NCI-H1436 treated with DMSO at 0.1 percent for 48 hours (cell line): Measurements from ENCODE around the gene MAP3K5.
"Not testable (repeated sequence)": the region's sequence is repeated elsewhere in the genome, so short reads cannot be mapped to it uniquely, and the experiment has no call there.

Source experiments
- DNase-seq: peaks from one replicate; lab custom pipeline; 2025; lab: John Stamatoyannopoulos, UW

MAP3K5 gene

DNA sequence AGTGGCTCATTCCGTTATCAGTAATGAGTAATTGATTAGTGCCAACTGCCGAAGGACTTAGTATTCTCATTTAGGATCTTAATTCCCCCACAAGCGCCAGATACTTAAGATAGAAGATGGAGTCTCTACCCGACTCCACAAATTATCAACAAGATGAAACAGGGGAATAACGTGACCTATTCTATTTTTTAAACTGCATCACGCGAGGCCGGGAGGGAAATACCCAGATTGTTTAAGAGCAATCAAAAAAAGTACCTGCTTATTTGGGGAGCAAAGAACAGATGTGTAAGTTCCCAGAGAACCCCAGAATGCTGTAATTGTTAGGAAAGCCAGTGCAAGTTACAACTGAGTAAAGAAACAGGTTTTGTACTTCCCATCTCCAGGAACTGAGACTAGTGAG lies 1.1 kb upstream of the MAP3K5 start:
- no peak for DNase-seq

DNA sequence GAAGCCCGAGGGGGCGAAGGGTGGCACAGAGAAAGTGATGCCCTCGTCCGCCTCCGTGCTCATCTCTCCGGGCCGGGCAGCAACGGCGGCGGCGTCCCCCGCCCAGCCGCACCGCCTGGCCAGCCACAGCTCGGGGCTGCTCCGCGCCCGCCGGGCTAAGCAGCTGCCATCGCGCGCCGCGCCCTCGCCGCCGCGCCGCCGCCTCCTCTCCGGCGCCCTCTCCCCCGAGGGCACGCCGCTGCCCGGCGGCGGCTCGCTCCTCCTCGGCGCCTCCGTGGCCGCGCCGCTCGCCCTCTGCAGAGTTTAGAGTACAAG lies 225 bp downstream of the MAP3K5 start:
- no peak for DNase-seq

DNA sequence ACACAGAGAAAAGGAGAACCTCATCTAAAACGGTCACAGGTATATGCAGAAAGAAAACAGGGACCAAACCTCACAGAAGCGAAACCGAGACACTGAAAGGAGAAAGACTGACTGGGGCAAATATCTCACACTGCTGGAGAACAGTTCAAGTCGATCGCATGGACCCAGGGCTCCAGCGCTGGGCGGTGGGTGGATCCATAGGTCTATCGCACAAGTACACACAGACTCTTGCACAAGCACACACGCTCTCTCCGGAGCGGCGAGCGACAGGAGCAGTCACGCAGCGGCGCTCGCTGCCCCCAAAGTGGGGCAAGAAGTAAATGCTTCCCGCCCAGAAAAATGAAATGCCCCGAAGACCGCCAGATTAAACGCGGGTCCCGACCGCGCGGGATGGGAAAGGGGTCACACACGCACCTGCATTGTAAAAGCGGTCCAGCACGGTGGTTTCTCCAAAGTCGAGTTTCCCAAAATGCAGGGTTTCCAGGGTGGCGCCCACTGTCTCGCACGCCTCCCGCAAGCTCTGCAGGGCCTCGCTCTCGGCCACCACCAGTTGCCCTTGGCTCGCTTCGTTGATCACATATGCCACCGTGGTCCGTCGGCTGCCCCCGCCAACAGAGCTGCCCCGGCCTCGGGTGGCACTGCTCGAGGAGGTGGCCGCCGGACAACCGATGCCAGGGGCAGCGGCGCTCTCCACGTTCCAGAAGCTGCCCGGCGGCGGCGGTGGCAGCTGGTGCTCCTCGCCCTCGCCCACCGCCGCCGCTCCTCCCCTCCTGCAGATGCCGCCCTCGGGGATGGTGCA lies 782 bp downstream of the MAP3K5 start:
- DNase-seq = no peak

GRCh38 chr6:136790411-136791295 lies 1.6 kb downstream of the MAP3K5 start:
- no peak for DNase-seq

DNA sequence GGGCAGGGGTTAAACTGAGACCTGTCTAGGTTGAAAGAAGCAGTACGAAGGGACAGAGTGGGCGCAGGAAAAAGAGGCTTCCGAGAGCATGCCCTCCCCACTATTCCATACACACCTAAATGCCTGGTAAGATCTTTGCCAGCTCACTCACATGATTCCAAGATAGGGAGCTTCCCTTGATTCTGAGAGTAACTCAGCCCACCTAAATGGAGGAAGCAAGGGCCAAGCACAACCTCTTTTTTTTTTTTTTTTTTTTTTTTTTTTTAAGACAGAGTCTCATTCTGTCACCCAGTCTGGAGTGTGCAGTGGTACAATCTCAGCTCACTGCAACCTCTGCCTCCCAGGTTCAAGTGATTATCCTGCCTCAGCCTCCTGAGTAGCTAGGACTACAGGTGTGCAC lies 2.8 kb downstream of the MAP3K5 start:
- DNase-seq = not testable (repeated sequence)

DNA sequence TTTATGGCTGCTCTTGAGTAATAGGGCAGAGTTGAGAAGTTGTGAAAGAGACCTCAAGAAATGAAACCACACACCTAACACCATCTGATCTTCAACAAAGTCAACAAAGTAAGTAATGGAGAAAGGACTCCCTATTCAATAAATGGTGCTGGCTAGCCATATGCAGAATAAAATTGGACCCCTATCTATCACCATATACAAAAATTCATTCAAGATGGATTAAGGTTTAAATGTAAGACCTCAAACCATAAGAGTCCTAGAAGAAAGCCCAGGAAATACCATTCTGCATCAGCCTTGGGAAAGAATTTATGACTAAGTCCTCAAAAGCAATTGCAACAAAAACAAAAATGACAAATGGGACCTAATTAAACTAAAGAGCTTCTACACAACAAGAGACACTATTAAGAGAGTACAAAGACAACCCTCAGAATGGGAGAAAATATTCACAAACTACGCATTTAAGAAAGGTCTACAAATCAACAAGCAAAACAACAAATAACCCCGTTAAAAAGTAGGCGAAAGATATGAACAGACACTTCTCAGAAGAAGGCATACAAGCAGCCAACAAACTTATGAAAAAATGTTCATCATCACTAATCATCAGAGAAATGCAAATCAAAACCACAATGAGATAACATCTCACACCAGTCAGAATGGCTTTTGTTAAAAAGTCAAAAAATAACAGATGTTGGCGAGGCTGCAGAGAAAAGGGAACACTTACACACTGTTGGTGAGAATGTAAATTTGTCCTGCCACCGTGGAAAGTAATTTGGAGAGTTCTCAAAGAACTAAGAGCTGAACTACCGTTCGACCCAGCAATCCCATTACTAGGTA lies 4.0 kb downstream of the MAP3K5 start:
- DNase-seq = no peak

DNA sequence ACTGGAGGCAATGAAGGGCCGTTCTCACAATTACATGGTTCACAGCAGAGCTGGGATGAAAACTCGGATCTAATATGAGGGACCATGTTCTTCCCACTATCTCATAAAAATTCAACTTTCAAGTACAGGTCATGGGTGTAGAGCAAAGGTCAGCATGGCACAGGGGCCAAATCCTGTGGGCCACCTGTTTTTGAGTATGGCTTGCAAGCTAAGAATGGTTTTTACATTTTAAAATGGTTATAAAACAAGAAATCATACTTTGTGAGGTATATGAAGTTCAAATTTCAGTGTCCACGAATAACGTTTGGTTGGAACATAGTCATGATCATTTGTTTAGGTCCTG lies 4.6 kb downstream of the MAP3K5 start:
- DNase-seq = no peak

- DNase-seq = no peak
Measured at GRCh38 chr6:136786658-136787057, 5.6 kb downstream of the MAP3K5 start.

- no peak for DNase-seq
Measured at GRCh38 chr6:136784910-136785746, 7.1 kb downstream of the MAP3K5 start.

DNA sequence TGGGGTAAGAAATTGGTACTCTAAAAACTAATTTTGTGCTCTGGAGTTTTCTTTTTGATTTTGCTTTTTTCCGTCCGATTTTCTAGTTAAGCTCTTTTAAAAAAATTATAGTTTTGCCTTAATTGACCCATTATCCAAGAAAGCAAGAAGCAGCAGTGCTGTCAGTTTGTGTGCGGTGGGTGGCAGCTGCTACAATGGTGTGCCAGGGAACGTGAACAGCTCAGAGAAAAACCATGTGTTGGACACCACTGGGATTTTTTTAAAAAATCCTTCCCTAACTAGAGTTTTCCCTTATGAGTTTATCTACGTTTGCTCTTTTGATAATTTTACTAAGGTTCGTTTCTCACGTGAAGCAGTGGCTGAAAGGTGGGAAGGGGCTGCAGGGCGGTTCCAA lies 8.0 kb downstream of the MAP3K5 start:
- no peak for DNase-seq

GRCh38 chr6:136783495-136784270 lies 8.6 kb downstream of the MAP3K5 start:
- no peak for DNase-seq

GRCh38 chr6:136783021-136783420 lies 9.3 kb downstream of the MAP3K5 start:
- no peak for DNase-seq

DNA sequence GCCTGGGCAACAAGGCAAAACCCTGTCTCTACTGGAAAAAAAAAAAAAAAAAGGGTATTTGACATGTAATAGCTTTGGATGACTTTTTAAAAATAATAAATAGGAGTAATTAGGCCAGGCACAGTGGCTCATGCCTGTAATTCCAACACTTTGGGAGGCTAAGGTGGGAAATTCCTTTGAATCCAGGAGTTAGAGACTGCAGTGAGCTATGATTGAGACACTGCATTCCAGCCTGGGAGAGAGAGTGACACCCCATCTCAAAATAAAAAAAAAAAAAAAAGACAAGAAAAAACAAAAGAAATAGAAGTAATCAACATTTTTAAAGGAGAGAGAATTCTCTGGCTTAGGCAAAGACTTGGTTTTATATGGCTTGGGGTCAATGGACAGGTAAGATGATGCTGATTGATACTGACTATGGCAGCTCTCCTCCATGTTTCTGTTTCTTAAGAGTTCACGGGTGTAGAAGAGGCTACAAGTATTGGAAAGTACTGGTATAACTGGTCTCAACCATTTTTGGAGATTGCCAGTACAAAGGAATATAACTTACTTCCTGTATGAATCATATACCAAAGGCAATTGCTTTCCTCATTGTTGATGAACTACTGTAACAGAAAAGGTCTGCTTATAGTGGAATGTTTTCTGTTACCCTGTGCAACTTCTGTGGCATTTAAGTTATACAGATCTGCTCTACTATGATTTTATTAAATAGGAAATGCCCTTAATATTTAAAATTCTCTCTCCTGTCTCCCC lies 10.1 kb downstream of the MAP3K5 start:
- DNase-seq = no peak

DNA sequence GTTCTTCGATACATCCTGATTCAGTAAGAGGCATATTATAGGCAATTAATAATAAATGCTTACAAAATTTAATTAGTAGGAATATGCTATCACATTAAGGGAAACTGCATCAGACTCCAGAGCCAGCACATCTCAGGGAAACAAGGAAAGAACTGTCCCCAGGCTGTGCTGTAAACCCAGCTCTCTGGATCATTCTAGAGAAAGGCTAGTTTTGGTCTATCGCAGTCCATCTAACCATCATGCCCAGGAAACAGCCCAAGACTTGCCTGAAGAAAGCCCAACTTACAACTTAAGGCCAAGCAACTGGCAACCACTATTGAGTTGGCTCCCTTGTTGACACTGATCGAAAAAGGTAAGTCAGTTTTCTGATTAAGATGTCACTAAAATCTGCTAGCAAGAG lies 11.3 kb downstream of the MAP3K5 start:
- no peak for DNase-seq

DNA sequence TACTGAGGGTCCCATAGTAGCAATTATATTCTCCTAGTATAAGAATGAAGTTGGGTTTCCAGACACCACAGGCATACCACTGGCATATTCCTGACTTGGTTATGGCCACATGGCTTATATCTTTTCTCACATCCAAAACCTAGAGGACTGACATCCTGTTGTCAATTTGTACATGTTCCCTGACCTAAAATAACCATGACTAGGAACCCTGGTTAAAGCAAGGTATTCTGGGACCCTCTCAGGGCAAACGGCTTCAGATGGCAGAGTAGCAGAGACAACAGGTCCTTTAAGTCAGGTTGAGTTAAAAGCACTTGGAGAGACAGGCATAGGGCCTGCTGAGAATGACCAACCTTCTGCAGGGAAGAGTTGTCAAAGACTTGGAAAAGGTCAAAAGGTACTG lies 12.6 kb downstream of the MAP3K5 start:
- no peak for DNase-seq

DNA sequence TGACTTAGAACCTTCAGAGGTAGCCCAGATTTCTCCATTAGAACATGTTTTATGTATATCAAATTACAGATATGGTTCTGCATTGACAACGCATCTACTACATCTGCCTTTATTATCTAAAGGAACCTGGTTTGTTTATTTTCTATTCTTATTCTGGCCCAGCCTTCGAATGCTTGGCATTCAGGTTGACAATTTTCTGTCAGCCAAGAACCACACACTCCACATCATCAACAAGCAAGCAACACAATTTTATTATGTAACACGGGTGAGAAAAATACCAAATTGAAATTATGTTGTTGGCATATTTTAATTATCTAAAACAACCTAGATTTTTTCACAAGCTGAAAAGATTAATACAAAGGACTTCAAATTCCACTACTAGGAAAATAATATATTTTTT lies 14.6 kb downstream of the MAP3K5 start:
- DNase-seq = no peak

- no peak for DNase-seq
Measured at GRCh38 chr6:136775548-136775947, 16.7 kb downstream of the MAP3K5 start.

DNA sequence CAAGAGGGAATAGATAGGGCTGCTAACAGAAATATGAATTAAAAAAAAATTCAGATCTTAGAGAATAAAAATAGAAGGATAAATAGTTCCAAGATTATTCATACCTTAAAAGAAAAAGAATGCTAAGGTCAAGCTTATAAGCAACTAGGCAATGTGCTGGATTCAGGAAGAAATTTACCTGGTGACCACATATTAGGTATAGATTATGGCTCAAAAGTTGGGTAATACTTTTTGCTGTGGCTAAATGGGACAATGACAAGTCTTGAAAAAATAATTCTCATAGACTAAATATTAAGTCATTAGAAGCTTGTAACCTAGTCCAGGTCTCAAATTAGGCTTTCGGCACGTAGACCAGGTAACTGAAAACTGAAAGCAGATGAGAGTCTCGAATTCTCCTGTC lies 17.2 kb downstream of the MAP3K5 start:
- DNase-seq = no peak

GRCh38 chr6:136774228-136775041 lies 17.8 kb downstream of the MAP3K5 start:
- DNase-seq = no peak

DNA sequence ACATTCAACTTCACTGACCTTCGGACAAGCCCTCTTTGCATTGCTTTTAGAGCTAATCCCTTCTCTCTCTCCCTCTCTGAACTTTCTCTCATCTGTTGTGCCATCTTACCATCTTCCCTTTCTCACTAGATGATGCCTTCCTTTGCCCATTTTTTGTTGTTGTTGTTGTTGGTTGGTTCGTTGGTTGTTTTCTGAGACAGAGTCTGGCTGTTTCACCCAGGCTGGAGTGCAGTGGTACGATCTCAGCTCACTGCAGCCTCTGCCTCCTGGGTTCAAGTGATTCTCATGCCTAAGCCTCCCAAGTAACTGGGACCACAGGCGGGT lies 18.8 kb downstream of the MAP3K5 start:
- DNase-seq = no peak
